PC-9 (cell line): ENCODE data around the gene C4orf36. TPM values are rescaled to one million over a fixed set of nuclear protein-coding genes. Genes with fewer than 3 reads are reported as not detected.

Experiments
- BruUV-seq: library from RNA; stranded (reverse); fragments of 400-500 nt; replicated peaks from 2 replicates; lab custom pipeline; 2021; lab: Mats Ljungman, UMichigan
- CTCF ChIA-PET: fragments of 300-600 bp; sonication (Branson Sonifier 250); formaldehyde crosslinking; loops from one replicate; lab custom pipeline; 2022; ENCODE audit warnings: antibody characterized with exemption; lab: Charles Lee
- POLR2A ChIA-PET: fragments of 300-600 bp; sonication (Branson Sonifier 250); formaldehyde crosslinking; loops from one replicate; lab custom pipeline; 2022; ENCODE audit warnings: antibody characterized with exemption; ENCODE audit not compliant: unreplicated experiment; lab: Charles Lee
- DNase-seq, 2 experiments: peaks; one replicate each; pipeline versions ENCODE4 v3.0.0 to v3.0.0-alpha.2; 2015 to 2022; ENCODE audit warnings: mixed read lengths in 1 of 2
- H2AFZ ChIP-seq: fragments of 200-600 bp; sonication (generic); 2 replicates; pipeline ENCODE4 v1.8.1; 2017; ENCODE audit warnings: antibody characterized with exemption
- H3F3A ChIP-seq: fragments of 200-600 bp; sonication (generic); 2 replicates; pipeline ENCODE4 v1.8.1; 2017; ENCODE audit warnings: antibody characterized with exemption, mild to moderate bottlenecking, low read depth; ENCODE audit not compliant: insufficient read depth
- H3K27ac ChIP-seq: fragments of 200-600 bp; sonication (generic); 2 replicates; pipeline ENCODE4 v1.6.1; 2016; ENCODE audit warnings: mixed run types
- H3K27me3 ChIP-seq: fragments of 200-600 bp; sonication (generic); 2 replicates; pipeline ENCODE4 v1.6.1; 2016; ENCODE audit warnings: low read depth, mixed run types; ENCODE audit not compliant: insufficient read depth
- H3K36me3 ChIP-seq: fragments of 200-600 bp; sonication (generic); 2 replicates; pipeline ENCODE4 v1.6.1; 2016; ENCODE audit warnings: low read depth, mixed run types
- H3K4me1 ChIP-seq: fragments of 200-600 bp; sonication (generic); replicated peaks from 2 replicates; pipeline ENCODE4 v1.6.1; 2016; ENCODE audit warnings: mixed run types; ENCODE audit not compliant: insufficient read depth
- H3K4me2 ChIP-seq: fragments of 200-600 bp; sonication (generic); 2 replicates; pipeline ENCODE4 v1.6.1; 2017; ENCODE audit warnings: mixed run types
- H3K4me3 ChIP-seq: fragments of 200-600 bp; sonication (generic); 2 replicates; pipeline ENCODE4 v1.6.1; 2016; ENCODE audit warnings: mixed run types
- H3K79me2 ChIP-seq: fragments of 200-600 bp; sonication (generic); 2 replicates; pipeline ENCODE4 v1.6.1; 2017; ENCODE audit warnings: low read depth, mixed run types
- H3K9me2 ChIP-seq: fragments of 200-600 bp; sonication (generic); 2 replicates; pipeline ENCODE4 v1.8.1; 2017; ENCODE audit warnings: mild to moderate bottlenecking; ENCODE audit not compliant: insufficient read depth
- H3K9me3 ChIP-seq: fragments of 200-600 bp; sonication (generic); 2 replicates; pipeline ENCODE4 v1.8.1; 2016; ENCODE audit warnings: low read depth; ENCODE audit not compliant: insufficient read depth
- H4K20me1 ChIP-seq: fragments of 200-600 bp; sonication (generic); 2 replicates; pipeline ENCODE4 v1.8.1; 2017; ENCODE audit not compliant: insufficient read depth
- CTCF ChIP-seq: fragments of 200-600 bp; sonication (generic); conservative IDR thresholded peaks from 2 replicates; pipeline ENCODE4 v1.6.1; 2017; ENCODE audit warnings: mixed run types, antibody characterized with exemption, mild to moderate bottlenecking, moderate library complexity
- EZH2 ChIP-seq: fragments of 200-600 bp; sonication (generic); IDR thresholded peaks from 2 replicates; pipeline ENCODE4 v1.8.0; 2017; ENCODE audit warnings: antibody characterized with exemption, low read depth
- intact Hi-C: fragments of 100-400 bp; cut with micrococcal nuclease; formaldehyde crosslinking; loops from one replicate; pipeline ENCODE4 v1.10.0; 2022; ENCODE audit not compliant: unreplicated experiment
- total RNA-seq: library from RNA; stranded (reverse); gene quantifications from 2 replicates; pipeline ENCODE4 v1.2.3, GENCODE V29; 2021

Gene C4orf36
- total RNA-seq, 1 experiment from 2014 or later: not detected

DNA sequence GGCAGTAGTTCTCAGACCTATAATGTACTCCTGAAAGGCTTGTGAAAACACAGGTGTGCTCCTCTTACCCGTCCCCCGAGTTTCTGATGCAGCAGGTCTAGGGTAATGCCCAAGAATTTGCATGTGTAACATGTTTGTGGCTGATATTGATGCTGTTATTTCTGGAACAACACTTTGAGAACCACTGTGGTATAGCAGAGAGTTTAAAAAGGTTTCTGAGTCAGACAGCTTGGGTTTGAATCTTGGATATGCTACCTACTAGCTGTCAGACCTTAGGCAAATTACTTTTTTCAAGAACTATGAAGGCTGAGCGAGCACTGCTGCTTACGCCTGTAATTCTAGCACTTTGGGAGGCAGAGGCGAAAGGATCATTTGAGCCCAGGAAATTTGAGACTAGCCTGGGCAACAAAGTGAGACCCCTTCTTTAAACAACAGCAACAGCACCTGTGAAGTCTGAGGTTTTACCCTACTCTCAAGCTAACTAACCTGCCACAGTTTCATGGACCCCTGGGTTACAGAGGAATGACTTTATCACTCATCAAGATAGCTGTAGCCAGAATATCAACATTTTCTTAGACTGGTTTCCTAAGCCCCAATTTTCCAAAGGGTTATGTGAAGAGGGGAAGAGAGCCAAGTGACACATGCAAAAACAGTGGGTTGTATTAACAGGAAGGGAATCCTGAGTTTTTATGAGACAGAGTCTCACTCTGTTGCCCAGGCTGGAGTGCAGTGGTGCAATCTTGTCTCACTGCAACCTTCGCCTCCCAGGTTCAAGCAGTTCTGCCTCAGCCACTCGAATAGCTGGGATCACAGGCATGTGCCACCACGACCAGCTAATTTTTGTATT lies 47.7 kb upstream of the C4orf36 start:
- H3K79me2 ChIP-seq: peaks cover 66% of the 10 kb centered on the region
- intact Hi-C loops: loop anchor here (5.0 kb wide), 2 partner anchors 32 to 282 kb away; partner anchors contain the start of gene KLHL8
- POLR2A ChIA-PET: no interaction called here
- peaks cover 29% of the 10 kb centered on the region; the same call in 1 of the 2 replicates for H3F3A ChIP-seq
- no peaks in the 10 kb centered on the region; the same call in 1 of the 2 replicates for H4K20me1 ChIP-seq
- no peaks in the 10 kb centered on the region for H3K27me3 ChIP-seq
- no peaks in the 10 kb centered on the region for H3K9me2 ChIP-seq
- H3K36me3 ChIP-seq: no peaks in the 10 kb centered on the region
- H3K4me3 ChIP-seq: no peak overlapping the region
- TF ChIP-seq CTCF (no peak), EZH2 (no peak)
- no peaks in the 10 kb centered on the region for H3K9me3 ChIP-seq
- no peak overlapping the region for H2AFZ ChIP-seq
- no peak overlapping the region for H3K27ac ChIP-seq
- no peak for DNase-seq
- H3K4me1 ChIP-seq: peaks cover 44% of the 10 kb centered on the region
- CTCF ChIA-PET: no interaction called here
- BruUV-seq: no TSS peak
- peak overlapping the region; percentile 89 for H3K4me2 ChIP-seq

- Histone ChIP-seq H3K36me3 (no peaks in the 10 kb centered on the region), H3K9me2 (no peaks in the 10 kb centered on the region), H3K27ac (no peak overlapping the region), H3K4me1 (peaks cover 44% of the 10 kb centered on the region), H2AFZ (no peak overlapping the region), H3K4me3 (no peak overlapping the region), H3K4me2 (peak overlapping the region; percentile 89), H4K20me1 (no peaks in the 10 kb centered on the region; the same call in 1 of the 2 replicates), H3K9me3 (no peaks in the 10 kb centered on the region), H3F3A (peaks cover 35% of the 10 kb centered on the region), H3K79me2 (peaks cover 63% of the 10 kb centered on the region), H3K27me3 (no peaks in the 10 kb centered on the region)
- ChIA-PET POLR2A (no interaction called here), CTCF (interaction anchor here (0.7 kb wide), 1 partner anchor 16 kb away, joined by 3 read pairs; no protein-coding TSS in a partner anchor)
- TF ChIP-seq EZH2: no peak
- TF ChIP-seq CTCF: no peak
- intact Hi-C loops: loop anchor here (5.0 kb wide), 2 partner anchors 33 to 283 kb away; partner anchors contain the start of gene KLHL8
- peak in 1 of 2 experiments; percentile 40 for DNase-seq
- no TSS peak for BruUV-seq
Observed at GRCh38 chr4:86938771-86939520, 46.7 kb upstream of the C4orf36 start.
